Measurements from ENCODE around the gene SLC25A25. TPM values are rescaled to one million over a fixed set of nuclear protein-coding genes. Genes with fewer than 3 reads are reported as not detected.

The SLC25A25 gene
- total and polyA plus RNA-seq, 9 of the 15 experiments (the other 6 are each of a cell fraction or from before 2014, with no cell fraction given), result 0.07 to 35.9 (median 23.2) TPM

GRCh38 chr9:128127568-128127989, 59.5 kb downstream of the SLC25A25 start, which contains the start of gene PTGES2 (continued):
- TF ChIP-seq FOS (IDR thresholded peaks at IDR 0.05; ENCODE audit: extremely low read depth, insufficient read length) (no peak), RBM15 (IDR thresholded peaks at IDR 0.05; ENCODE audit: insufficient read depth, low read length) (no peak), UBTF (IDR thresholded peaks at IDR 0.05; ENCODE audit: borderline replicate concordance in 1 of 2, low read depth in 2 of 2, low read length in 2 of 2) (peak in 1 of 2 experiments; percentile 18; a peak in 1 of 4 replicates), EZH2 (IDR thresholded peaks at IDR 0.05; ENCODE audit: borderline replicate concordance, low read depth, low read length) (no peak), MNT (conservative IDR thresholded peaks at IDR 0.05) (0 out of 4 replicates have a peak, but pooled peaks of 1 of the 2 experiments have one; percentile 89), SRF (CRISPR knock-in tag; IDR thresholded peaks at IDR 0.05) (no peak), NBN (IDR thresholded peaks at IDR 0.05; ENCODE audit: low read depth) (no peak), KLF1 (tag; IDR thresholded peaks at IDR 0.05) (no peak), CCNT2 (IDR thresholded peaks at IDR 0.05; ENCODE audit: borderline replicate concordance, extremely low read depth, insufficient read length, low read depth, low read length) (peak; percentile 60), RFX1 (IDR thresholded peaks at IDR 0.05) (no peak), TEAD2 (tag; IDR thresholded peaks at IDR 0.05) (no peak), PURB (CRISPR knock-in tag; IDR thresholded peaks at IDR 0.05; ENCODE audit: low read depth) (no peak), ARNT (IDR thresholded peaks at IDR 0.05) (no peak), HDAC6 (IDR thresholded peaks at IDR 0.05; ENCODE audit: low read depth, low read length) (no peak), ZBTB7A (IDR thresholded peaks at IDR 0.05; ENCODE audit: borderline replicate concordance, control insufficient read depth, low read depth, low read length) (no peak), ZNF780A (CRISPR knock-in tag; IDR thresholded peaks at IDR 0.05) (no peak), HDAC2 (IDR thresholded peaks at IDR 0.05) (no peak), MEF2D (tag; conservative IDR thresholded peaks at IDR 0.05; ENCODE audit: low read depth) (no peak), ZNF699 (CRISPR knock-in tag; IDR thresholded peaks at IDR 0.05; ENCODE audit: insufficient replicate concordance) (no peak), NR2C1 (IDR thresholded peaks at IDR 0.05) (no peak), NR2C1 (tag; IDR thresholded peaks at IDR 0.05) (no peak), SRSF3 (IDR thresholded peaks at IDR 0.05; ENCODE audit: insufficient read depth, low read length) (0 out of 2 replicates have a peak, but pooled peaks have one; percentile 12), CTCF (IDR thresholded peaks at IDR 0.05 in 2 of 3, conservative IDR thresholded peaks at IDR 0.05 in 1 of 3; ENCODE audit: insufficient read depth in 2 of 3, low read depth in 1 of 3, low read length in 3 of 3) (no peak)
